ENCODE measurements around the gene TFEB. TPM values are rescaled to one million over a fixed set of nuclear protein-coding genes. Genes with fewer than 3 reads are reported as not detected.
A peak's percentile ranks its signal among the peaks of the same experiment; 100 is the strongest.

TFEB gene
- total and polyA plus RNA-seq, 2 donors from 2014 or later, result 50.7 to 51.0 TPM

GRCh38 chr6:41734666-41735426 lies 562 bp downstream of the TFEB start:
- intact Hi-C loops (cut with DNase I), result no loop called here
- peaks cover 0 to 32% (median 17%) of the 10 kb centered on the region in 3 donors for H3K4me1 ChIP-seq (ENCODE audit: control insufficient read depth in 2 of 3, insufficient read depth in 2 of 3, low read depth in 1 of 3, low read length in 3 of 3)
- no peaks in the 10 kb centered on the region for H3K36me3 ChIP-seq (ENCODE audit: control insufficient read depth in 2 of 3, insufficient read depth in 3 of 3, low read length in 3 of 3)
- H3K9ac ChIP-seq (ENCODE audit: low read length in 3 of 3), result peak overlapping the region in 2 of 3 donors; percentile 55 to 61
- H3K27me3 ChIP-seq (ENCODE audit: control insufficient read depth, insufficient read depth, low read length), result no peaks in the 10 kb centered on the region
- H3K27ac ChIP-seq (ENCODE audit: low read depth in 2 of 2, low read length in 2 of 2), result peak overlapping the region; percentile 98
- H3K9me3 ChIP-seq (ENCODE audit: control insufficient read depth in 2 of 3, insufficient read depth in 1 of 3, low read length in 3 of 3), result no peaks in the 10 kb centered on the region
- TF ChIP-seq CTCF (IDR thresholded peaks at IDR 0.05; ENCODE audit: borderline replicate concordance, extremely low read depth, insufficient read depth), result no peak
- peak overlapping the region; percentile 11 to 59 (median 48) for H3K4me3 ChIP-seq (ENCODE audit: low read length in 3 of 3)
- FAIRE-seq (no peak), DNase-seq (peak; percentile 72 to 95 (median 89))

DNA sequence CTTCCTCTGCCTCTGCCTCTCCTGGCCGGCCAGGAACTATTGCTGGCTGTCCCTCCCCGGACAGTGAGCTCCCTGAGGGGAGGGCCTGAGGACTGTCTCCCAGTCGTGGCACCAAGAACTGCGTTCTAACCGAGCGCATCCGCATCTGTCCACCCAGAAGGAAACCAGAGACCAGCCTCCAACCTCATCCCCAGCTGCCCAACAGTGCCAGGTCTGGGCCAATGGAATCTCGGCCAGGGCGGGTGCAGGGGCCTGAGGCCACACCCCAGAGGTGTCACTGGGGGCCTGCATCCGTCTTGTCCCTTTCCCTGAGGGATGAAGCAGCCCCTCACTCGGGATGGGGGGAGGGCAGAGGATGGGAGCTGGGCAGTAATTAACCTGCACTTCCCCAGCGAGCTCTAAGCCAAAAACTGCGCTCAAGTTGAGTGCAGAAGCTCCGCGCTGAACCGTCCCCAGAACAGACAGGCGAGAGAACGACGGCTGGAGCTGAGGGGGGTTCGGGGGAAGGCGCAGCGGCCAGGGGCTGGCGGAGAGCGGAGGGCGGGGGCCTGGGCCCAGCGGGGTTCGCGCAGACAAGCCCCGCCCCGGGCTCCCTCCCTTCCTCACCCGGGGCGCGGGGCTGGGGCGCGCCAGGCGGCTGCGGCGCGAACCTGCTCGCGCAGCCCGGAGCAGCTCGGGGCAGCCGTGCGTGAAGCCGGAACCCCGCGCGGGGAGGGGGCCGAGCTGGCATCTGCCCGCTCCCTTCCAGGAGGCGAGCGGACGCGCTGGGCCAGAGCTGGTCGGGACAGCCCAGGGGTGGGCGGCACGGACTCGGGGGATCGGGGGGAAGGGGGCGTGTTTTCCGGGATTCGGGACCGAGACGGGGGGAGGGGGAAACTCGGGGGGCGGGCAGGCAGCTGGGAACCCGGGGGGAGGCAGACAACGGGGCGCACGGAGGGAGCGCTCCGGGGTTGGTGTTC lies 1.4 kb downstream of the TFEB start:
- peak overlapping the region; percentile 98 for H3K27ac ChIP-seq (ENCODE audit: low read depth in 2 of 2, low read length in 2 of 2)
- FAIRE-seq, result no peak

DNA sequence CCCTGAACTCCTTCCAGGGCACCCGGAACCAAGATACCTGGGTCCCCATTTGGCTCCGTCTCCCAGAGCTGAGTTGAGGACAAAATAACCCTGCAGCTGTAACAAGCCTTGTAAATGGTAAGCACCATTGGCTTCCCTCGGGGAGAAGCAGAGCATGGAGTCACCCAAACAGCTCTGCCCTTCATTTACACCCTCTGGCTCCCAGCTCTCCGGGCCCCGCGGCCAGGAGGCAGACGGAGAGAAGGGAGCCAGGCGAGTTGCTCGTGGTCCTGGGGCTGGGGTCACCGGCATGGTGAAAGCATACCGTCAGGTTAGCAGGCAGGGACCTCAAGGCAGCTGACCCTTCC lies 2.1 kb downstream of the TFEB start:
- intact Hi-C loops (cut with DNase I), result no loop called here
- Histone ChIP-seq H3K27me3 (ENCODE audit: control insufficient read depth, insufficient read depth, low read length) (no peaks in the 10 kb centered on the region), H3K4me1 (ENCODE audit: control insufficient read depth in 2 of 3, insufficient read depth in 2 of 3, low read depth in 1 of 3, low read length in 3 of 3) (peaks cover 0 to 35% (median 17%) of the 10 kb centered on the region in 3 donors), H3K36me3 (ENCODE audit: control insufficient read depth in 2 of 3, insufficient read depth in 3 of 3, low read length in 3 of 3) (no peaks in the 10 kb centered on the region), H3K27ac (ENCODE audit: low read depth in 2 of 2, low read length in 2 of 2) (peak overlapping the region; percentile 98), H3K4me3 (ENCODE audit: low read length in 3 of 3) (peak overlapping the region; percentile 35 to 77 (median 59)), H3K9me3 (ENCODE audit: control insufficient read depth in 2 of 3, insufficient read depth in 1 of 3, low read length in 3 of 3) (no peaks in the 10 kb centered on the region), H3K9ac (ENCODE audit: low read length in 3 of 3) (peak overlapping the region in 2 of 3 donors; percentile 74 to 87)
- TF ChIP-seq CTCF (IDR thresholded peaks at IDR 0.05; ENCODE audit: borderline replicate concordance, extremely low read depth, insufficient read depth), result no peak
- no peak for FAIRE-seq
- peak in 1 of 5 donors; percentile 37 for DNase-seq

More for the DNA sequence above, 1.4 kb downstream of the TFEB start:
- Histone ChIP-seq H3K4me3 (ENCODE audit: low read length in 3 of 3) (peak overlapping the region; percentile 53 to 77 (median 59)), H3K9ac (ENCODE audit: low read length in 3 of 3) (peak overlapping the region in 2 of 3 donors; percentile 74 to 87), H3K4me1 (ENCODE audit: control insufficient read depth in 2 of 3, insufficient read depth in 2 of 3, low read depth in 1 of 3, low read length in 3 of 3) (peaks cover 0 to 32% (median 17%) of the 10 kb centered on the region in 3 donors), H3K9me3 (ENCODE audit: control insufficient read depth in 2 of 3, insufficient read depth in 1 of 3, low read length in 3 of 3) (no peaks in the 10 kb centered on the region), H3K27me3 (ENCODE audit: control insufficient read depth, insufficient read depth, low read length) (no peaks in the 10 kb centered on the region), H3K36me3 (ENCODE audit: control insufficient read depth in 2 of 3, insufficient read depth in 3 of 3, low read length in 3 of 3) (no peaks in the 10 kb centered on the region)
- intact Hi-C loops (cut with DNase I), result no loop called here
- DNase-seq, result peak; percentile 79 to 95 (median 90)
- no peak for TF ChIP-seq CTCF (IDR thresholded peaks at IDR 0.05; ENCODE audit: borderline replicate concordance, extremely low read depth, insufficient read depth)
